ENCODE measurements around the gene TSPAN32.
A peak's percentile ranks its signal among the peaks of the same experiment; 100 is the strongest.

Gene TSPAN32

GRCh38 chr11:2316169-2316962 is 14.6 kb downstream of the TSPAN32 start:
- FAIRE-seq: no peak
- DNase-seq (ENCODE audit: insufficient read length, low spot score): no peak
- no peak for TF ChIP-seq POLR2A (IDR thresholded peaks at IDR 0.05; ENCODE audit: low read depth, low read length)

- no peak for DNase-seq (ENCODE audit: insufficient read length, low spot score)
- no peak for TF ChIP-seq POLR2A (IDR thresholded peaks at IDR 0.05; ENCODE audit: low read depth, low read length)
- no peak for FAIRE-seq
Observed at GRCh38 chr11:2316963-2317244, 15.1 kb downstream of the TSPAN32 start.

GRCh38 chr11:2317354-2318050 is 15.7 kb downstream of the TSPAN32 start:
- no peak for DNase-seq (ENCODE audit: insufficient read length, low spot score)
- TF ChIP-seq POLR2A (IDR thresholded peaks at IDR 0.05; ENCODE audit: low read depth, low read length): no peak

GRCh38 chr11:2318123-2318522 is 16.3 kb downstream of the TSPAN32 start:
- DNase-seq (ENCODE audit: insufficient read length, low spot score) (no peak), FAIRE-seq (no peak)
- TF ChIP-seq POLR2A (IDR thresholded peaks at IDR 0.05; ENCODE audit: low read depth, low read length): no peak

More at GRCh38 chr11:2317354-2318050, 15.7 kb downstream of the TSPAN32 start:
- FAIRE-seq: no peak

GRCh38 chr11:2318707-2319106 is 16.9 kb downstream of the TSPAN32 start:
- DNase-seq (ENCODE audit: insufficient read length, low spot score): no peak
- no peak for FAIRE-seq
- TF ChIP-seq POLR2A (IDR thresholded peaks at IDR 0.05; ENCODE audit: low read depth, low read length): no peak

GRCh38 chr11:2319791-2320472 is 18.1 kb downstream of the TSPAN32 start:
- TF ChIP-seq POLR2A (IDR thresholded peaks at IDR 0.05; ENCODE audit: low read depth, low read length): no peak
- FAIRE-seq: no peak
- no peak for DNase-seq (ENCODE audit: insufficient read length, low spot score)

GRCh38 chr11:2320568-2321310 is 18.9 kb downstream of the TSPAN32 start:
- TF ChIP-seq POLR2A (IDR thresholded peaks at IDR 0.05; ENCODE audit: low read depth, low read length): no peak
- FAIRE-seq (no peak), DNase-seq (ENCODE audit: insufficient read length, low spot score) (no peak)

GRCh38 chr11:2321311-2321683 is 19.5 kb downstream of the TSPAN32 start:
- FAIRE-seq (no peak), DNase-seq (ENCODE audit: insufficient read length, low spot score) (no peak)
- TF ChIP-seq POLR2A (IDR thresholded peaks at IDR 0.05; ENCODE audit: low read depth, low read length): no peak

- FAIRE-seq: no peak
- no peak for DNase-seq (ENCODE audit: insufficient read length, low spot score)
- TF ChIP-seq POLR2A (IDR thresholded peaks at IDR 0.05; ENCODE audit: low read depth, low read length): no peak
Observed at GRCh38 chr11:2325123-2325522, 23.3 kb downstream of the TSPAN32 start.

- no peak for TF ChIP-seq POLR2A (IDR thresholded peaks at IDR 0.05; ENCODE audit: low read depth, low read length)
- DNase-seq (ENCODE audit: insufficient read length, low spot score) (peak; percentile 57), FAIRE-seq (no peak)
Observed at GRCh38 chr11:2325719-2326118, 23.9 kb downstream of the TSPAN32 start.

- DNase-seq (ENCODE audit: insufficient read length, low spot score) (no peak), FAIRE-seq (no peak)
- no peak for TF ChIP-seq POLR2A (IDR thresholded peaks at IDR 0.05; ENCODE audit: low read depth, low read length)
Observed at GRCh38 chr11:2327032-2327431, 25.2 kb downstream of the TSPAN32 start.

- DNase-seq (ENCODE audit: insufficient read length, low spot score) (no peak), FAIRE-seq (no peak)
- no peak for TF ChIP-seq POLR2A (IDR thresholded peaks at IDR 0.05; ENCODE audit: low read depth, low read length)
Observed at GRCh38 chr11:2328021-2328420, 26.2 kb downstream of the TSPAN32 start.

- DNase-seq (ENCODE audit: insufficient read length, low spot score) (no peak), FAIRE-seq (no peak)
- TF ChIP-seq POLR2A (IDR thresholded peaks at IDR 0.05; ENCODE audit: low read depth, low read length): no peak
Observed at GRCh38 chr11:2328656-2329354, 27.0 kb downstream of the TSPAN32 start.
